Measurements from ENCODE around the gene APCDD1L.

- no peak for TF ChIP-seq EZH2 (IDR thresholded peaks at IDR 0.05)
- TF ChIP-seq POLR2AphosphoS5 (IDR thresholded peaks at IDR 0.05; ENCODE audit: borderline replicate concordance, low read depth, low read length) = no peak
- no peak for TF ChIP-seq FOXP2 (optimal IDR thresholded peaks at IDR 0.05; ENCODE audit: control extremely low read depth, extremely low read length, insufficient read depth)
Measured at GRCh38 chr20:58542411-58543095, 27.4 kb upstream of the APCDD1L start.
